Parathyroid adenoma (tissue), 2 donors: Measurements from ENCODE around the gene NPIPB6.

Experiments used
- H2AFZ ChIP-seq: fragments of 300-600 bp; sonication (generic); one replicate; pipeline ENCODE4 v1.7.0; 2017; ENCODE audit warnings: antibody characterized with exemption, mild to moderate bottlenecking
- H3K27ac ChIP-seq: fragments of 300-600 bp; sonication (generic); one replicate; pipeline ENCODE4 v1.7.0; 2017
- H3K27me3 ChIP-seq: fragments of 300-600 bp; sonication (generic); one replicate; pipeline ENCODE4 v1.7.0; 2017; ENCODE audit warnings: low read length; ENCODE audit not compliant: control insufficient read depth, insufficient read depth
- H3K36me3 ChIP-seq: fragments of 300-600 bp; sonication (generic); one replicate; pipeline ENCODE4 v1.7.0; 2017; ENCODE audit warnings: low read length; ENCODE audit not compliant: control insufficient read depth, insufficient read depth
- H3K4me1 ChIP-seq: fragments of 300-600 bp; sonication (generic); one replicate; pipeline ENCODE4 v1.7.0; 2017; ENCODE audit warnings: control low read depth
- H3K4me2 ChIP-seq: fragments of 300-600 bp; sonication (generic); one replicate; pipeline ENCODE4 v1.7.0; 2017; ENCODE audit warnings: low read length
- H3K4me3 ChIP-seq: fragments of 300-600 bp; sonication (generic); one replicate; pipeline ENCODE4 v1.7.0; 2017; ENCODE audit warnings: low read depth, low read length
- H3K79me2 ChIP-seq: fragments of 300-600 bp; sonication (generic); one replicate; pipeline ENCODE4 v1.7.0; 2017; ENCODE audit warnings: control low read depth
- H3K9ac ChIP-seq: fragments of 300-600 bp; sonication (generic); one replicate; pipeline ENCODE4 v1.7.0; 2017; ENCODE audit warnings: mild to moderate bottlenecking
- H3K9me3 ChIP-seq: fragments of 300-600 bp; sonication (generic); one replicate; pipeline ENCODE4 v1.7.0; 2017; ENCODE audit warnings: low read length; ENCODE audit not compliant: control insufficient read depth
- TF ChIP-seq, protein P1 (sequence below): fragments of 300-600 bp; sonication (generic); IDR thresholded peaks from one replicate; pipeline ENCODE4 v1.7.0; 2017; ENCODE audit warnings: antibody characterized with exemption, mild to moderate bottlenecking
- donor health status: primary hyperparathyroidism.

NPIPB6 gene

DNA sequence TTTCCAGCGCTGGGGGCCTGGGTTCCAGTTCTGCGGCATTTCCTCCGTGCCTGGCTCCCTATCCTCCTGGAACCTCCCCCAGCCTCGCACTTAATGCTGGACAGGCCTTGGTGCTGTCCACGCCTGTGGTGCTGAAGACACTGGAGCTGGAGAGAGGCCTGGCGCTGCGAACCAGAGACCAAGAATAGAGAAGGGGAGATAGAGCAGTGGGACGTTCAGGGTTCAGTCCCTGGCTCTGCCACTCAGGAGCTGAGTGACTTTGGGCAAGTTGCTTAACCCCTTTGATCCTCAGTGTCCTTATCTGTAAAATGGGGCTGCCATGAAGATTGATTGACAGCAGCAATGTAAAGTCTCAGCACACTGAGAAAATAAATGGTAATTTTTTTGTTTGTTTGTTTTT lies 59.1 kb downstream of the NPIPB6 start:
- Histone ChIP-seq H3K4me2 (no peak overlapping the region), H3K9me3 (no peaks in the 10 kb centered on the region), H3K36me3 (no peaks in the 10 kb centered on the region), H3K79me2 (no peaks in the 10 kb centered on the region), H2AFZ (no peak overlapping the region), H3K9ac (no peak overlapping the region), H3K4me1 (no peaks in the 10 kb centered on the region), H3K4me3 (no peak overlapping the region), H3K27ac (no peak overlapping the region), H3K27me3 (no peaks in the 10 kb centered on the region)
- TF ChIP-seq, protein P1, sequence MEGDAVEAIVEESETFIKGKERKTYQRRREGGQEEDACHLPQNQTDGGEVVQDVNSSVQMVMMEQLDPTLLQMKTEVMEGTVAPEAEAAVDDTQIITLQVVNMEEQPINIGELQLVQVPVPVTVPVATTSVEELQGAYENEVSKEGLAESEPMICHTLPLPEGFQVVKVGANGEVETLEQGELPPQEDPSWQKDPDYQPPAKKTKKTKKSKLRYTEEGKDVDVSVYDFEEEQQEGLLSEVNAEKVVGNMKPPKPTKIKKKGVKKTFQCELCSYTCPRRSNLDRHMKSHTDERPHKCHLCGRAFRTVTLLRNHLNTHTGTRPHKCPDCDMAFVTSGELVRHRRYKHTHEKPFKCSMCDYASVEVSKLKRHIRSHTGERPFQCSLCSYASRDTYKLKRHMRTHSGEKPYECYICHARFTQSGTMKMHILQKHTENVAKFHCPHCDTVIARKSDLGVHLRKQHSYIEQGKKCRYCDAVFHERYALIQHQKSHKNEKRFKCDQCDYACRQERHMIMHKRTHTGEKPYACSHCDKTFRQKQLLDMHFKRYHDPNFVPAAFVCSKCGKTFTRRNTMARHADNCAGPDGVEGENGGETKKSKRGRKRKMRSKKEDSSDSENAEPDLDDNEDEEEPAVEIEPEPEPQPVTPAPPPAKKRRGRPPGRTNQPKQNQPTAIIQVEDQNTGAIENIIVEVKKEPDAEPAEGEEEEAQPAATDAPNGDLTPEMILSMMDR = no peak

DNA sequence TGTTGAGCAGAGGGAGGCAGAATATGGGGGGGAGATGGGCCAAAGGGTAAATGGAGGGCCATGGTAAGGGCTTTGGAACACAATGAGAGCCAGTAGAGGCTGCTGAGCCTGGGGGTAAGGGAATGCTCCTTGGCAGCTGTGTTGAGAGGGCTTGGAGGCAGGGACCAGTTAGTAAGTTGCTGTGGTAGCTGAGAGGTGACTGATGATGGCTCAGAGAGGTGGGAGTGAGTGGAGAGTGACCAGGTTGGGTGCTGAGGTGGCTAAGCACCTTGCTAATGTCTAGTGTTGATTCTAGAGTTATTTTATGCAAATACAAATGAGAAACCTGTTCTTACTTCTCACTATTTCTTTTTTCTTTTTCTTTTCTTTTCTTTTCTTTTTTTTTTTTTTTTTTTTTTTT lies 60.2 kb downstream of the NPIPB6 start:
- Histone ChIP-seq H3K27me3 (no peaks in the 10 kb centered on the region), H3K79me2 (no peaks in the 10 kb centered on the region), H3K27ac (no peak overlapping the region)

DNA sequence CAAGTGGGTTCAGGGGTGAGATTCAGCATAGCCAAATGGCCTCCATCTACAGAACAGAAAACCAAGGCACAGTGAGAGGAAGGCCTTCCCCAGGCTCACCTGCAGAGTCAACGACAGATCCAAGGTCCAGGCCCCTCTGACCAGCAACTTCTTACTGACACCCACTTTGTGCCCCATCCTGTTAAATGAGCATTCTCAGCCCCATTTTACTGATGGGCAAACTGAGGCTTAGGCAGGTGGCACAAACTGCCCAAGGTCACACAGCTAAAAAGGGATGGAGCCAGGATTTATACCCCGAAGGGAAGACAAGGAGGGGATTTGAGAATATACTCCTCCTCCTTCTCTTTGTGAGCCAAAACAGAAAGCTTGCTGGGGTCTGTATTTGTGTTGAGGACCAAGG lies 61.7 kb downstream of the NPIPB6 start:
- Histone ChIP-seq H3K4me1 (no peaks in the 10 kb centered on the region), H3K4me2 (no peak overlapping the region), H3K27me3 (no peaks in the 10 kb centered on the region), H3K36me3 (no peaks in the 10 kb centered on the region), H3K4me3 (no peak overlapping the region), H3K79me2 (no peaks in the 10 kb centered on the region), H2AFZ (no peak overlapping the region), H3K27ac (no peak overlapping the region), H3K9me3 (no peaks in the 10 kb centered on the region), H3K9ac (no peak overlapping the region)
- TF ChIP-seq, protein P1 = no peak

More for the DNA sequence above, 60.2 kb downstream of the NPIPB6 start:
- Histone ChIP-seq H3K9me3 (no peaks in the 10 kb centered on the region), H3K4me1 (no peaks in the 10 kb centered on the region), H3K9ac (no peak overlapping the region), H3K4me2 (no peak overlapping the region), H2AFZ (no peak overlapping the region), H3K4me3 (no peak overlapping the region), H3K36me3 (no peaks in the 10 kb centered on the region)
- TF ChIP-seq, protein P1 = no peak

DNA sequence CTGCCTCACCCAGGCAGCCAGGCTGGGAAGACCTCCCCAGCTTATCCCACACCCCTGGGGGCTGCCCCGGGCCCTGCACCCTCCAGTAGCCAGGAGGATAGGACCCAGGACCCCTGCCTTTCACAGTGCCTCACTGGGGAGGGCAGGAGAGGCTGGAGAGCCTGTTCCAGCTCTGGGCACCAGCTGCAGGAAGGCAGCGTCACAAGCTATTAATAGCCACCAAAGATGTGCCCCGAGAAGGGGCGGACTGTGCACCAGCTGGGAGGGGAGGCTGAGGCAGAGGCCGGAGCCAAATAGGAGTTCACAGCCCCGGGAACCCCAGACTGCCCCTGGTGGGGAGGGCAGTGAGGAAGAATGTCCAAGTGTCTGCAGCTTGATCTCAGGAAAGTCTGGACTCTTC lies 62.2 kb downstream of the NPIPB6 start:
- no peaks in the 10 kb centered on the region for H3K36me3 ChIP-seq
- no peaks in the 10 kb centered on the region for H3K79me2 ChIP-seq
- no peaks in the 10 kb centered on the region for H3K27me3 ChIP-seq
- TF ChIP-seq, protein P1 = no peak
- H3K9me3 ChIP-seq = no peaks in the 10 kb centered on the region
- H2AFZ ChIP-seq = no peak overlapping the region
- no peak overlapping the region for H3K4me3 ChIP-seq
- H3K4me2 ChIP-seq = no peak overlapping the region
- H3K9ac ChIP-seq = no peak overlapping the region
- H3K4me1 ChIP-seq = no peaks in the 10 kb centered on the region
- H3K27ac ChIP-seq = no peak overlapping the region

DNA sequence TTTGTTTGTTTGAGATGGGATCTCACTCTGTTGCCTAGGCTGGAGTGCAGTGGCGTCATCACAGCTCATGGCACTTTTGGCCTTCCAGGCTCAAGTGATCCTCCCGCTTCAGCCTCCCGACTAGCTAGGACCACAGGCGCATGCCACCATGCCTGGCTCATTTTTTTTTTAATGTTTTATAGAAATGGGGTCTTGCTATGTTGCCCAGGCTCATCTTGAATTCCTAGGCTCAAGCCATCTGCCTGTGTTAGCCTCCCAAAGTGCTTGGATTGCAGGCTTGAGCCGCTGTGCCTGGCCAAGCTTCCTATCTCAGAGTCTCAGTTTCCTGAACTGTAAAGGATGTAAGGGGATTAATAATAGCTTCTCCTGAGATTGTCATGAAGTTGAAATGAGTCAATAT lies 63.0 kb downstream of the NPIPB6 start:
- no peaks in the 10 kb centered on the region for H3K36me3 ChIP-seq
- no peaks in the 10 kb centered on the region for H3K79me2 ChIP-seq

More for the DNA sequence above, 63.0 kb downstream of the NPIPB6 start:
- H3K9me3 ChIP-seq = no peaks in the 10 kb centered on the region
- no peak overlapping the region for H3K4me3 ChIP-seq
- TF ChIP-seq, protein P1 = no peak
- no peaks in the 10 kb centered on the region for H3K27me3 ChIP-seq
- H3K4me2 ChIP-seq = no peak overlapping the region
- H3K27ac ChIP-seq = no peak overlapping the region
- no peaks in the 10 kb centered on the region for H3K4me1 ChIP-seq
- H2AFZ ChIP-seq = no peak overlapping the region
- H3K9ac ChIP-seq = no peak overlapping the region
